ENCODE measurements around the gene CHMP4A. TPM values are rescaled to one million over a fixed set of nuclear protein-coding genes. Genes with fewer than 3 reads are reported as not detected.
A peak's percentile ranks its signal among the peaks of the same experiment; 100 is the strongest.

The CHMP4A gene
- total and polyA plus RNA-seq, 2 of the 13 experiments (the other 11 are each of a cell fraction or from before 2014, with no cell fraction given): 83.6 to 113 TPM

DNA sequence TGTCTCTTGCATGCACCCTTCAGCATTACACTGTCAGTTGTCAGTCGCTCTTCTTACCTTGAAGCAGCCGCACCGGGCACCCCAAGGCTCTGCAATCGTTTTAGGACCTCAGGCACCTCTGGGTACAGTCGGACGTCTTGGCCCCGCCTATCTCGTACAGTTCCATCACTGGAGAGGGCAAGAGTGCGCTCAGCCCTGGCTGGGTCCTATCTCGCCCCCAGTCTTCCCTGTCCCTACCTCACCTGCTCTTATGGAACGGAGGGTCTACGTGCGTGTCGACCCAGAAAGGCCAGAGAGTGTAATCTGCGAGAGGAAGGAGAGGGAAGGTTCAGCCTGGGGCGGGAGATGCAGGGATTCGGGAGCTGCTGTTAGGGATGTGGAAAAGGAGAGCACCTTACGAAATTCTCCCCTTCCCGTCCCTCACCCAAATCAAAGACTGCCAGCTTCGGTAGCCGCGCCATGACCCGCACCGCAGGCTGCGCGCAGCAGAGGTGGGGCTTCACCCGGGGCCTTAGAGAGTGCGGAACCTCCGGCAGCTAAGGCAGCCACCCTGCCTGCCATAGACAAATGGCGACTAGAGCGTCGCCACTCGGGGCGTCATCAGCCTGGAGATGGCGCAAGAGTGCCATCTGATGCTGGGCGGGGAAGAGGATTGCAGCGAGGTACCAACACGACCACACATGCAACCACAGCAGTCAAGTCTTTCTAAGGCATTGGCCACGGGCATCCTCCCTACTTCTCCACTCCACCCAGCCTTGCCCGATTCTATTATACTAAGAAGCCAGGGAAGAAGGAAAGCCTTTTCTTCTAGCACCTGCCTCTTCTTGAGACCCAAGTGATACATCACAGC, 2.4 kb upstream of the CHMP4A start, which contains the start of gene MDP1 (continued):
- TF ChIP-seq SNAPC5 (CRISPR knock-in tag; IDR thresholded peaks at IDR 0.05; ENCODE audit: borderline replicate concordance) (peak; percentile 96; the same call in 1 of the 2 replicates), ZSCAN22 (CRISPR knock-in tag; IDR thresholded peaks at IDR 0.05) (peak; percentile 64; the same call in 1 of the 2 replicates), PRMT3 (CRISPR knock-in tag; IDR thresholded peaks at IDR 0.05; ENCODE audit: borderline replicate concordance, low read depth) (no peak), ZNF20 (CRISPR knock-in tag; IDR thresholded peaks at IDR 0.05) (no peak), AKNA (CRISPR knock-in tag; IDR thresholded peaks at IDR 0.05; ENCODE audit: borderline replicate concordance) (no peak), ZNF747 (CRISPR knock-in tag; IDR thresholded peaks at IDR 0.05; ENCODE audit: borderline replicate concordance) (peak; percentile 90; the same call in 1 of the 2 replicates), MTA1 (CRISPR knock-in tag; IDR thresholded peaks at IDR 0.05; ENCODE audit: borderline replicate concordance) (peak; percentile 99), TBX3 (IDR thresholded peaks at IDR 0.05; ENCODE audit: borderline replicate concordance) (peak; percentile 57; the same call in 1 of the 2 replicates), ATAD3A (CRISPR knock-in tag; IDR thresholded peaks at IDR 0.05) (peak; percentile 73), HNRNPUL1 (IDR thresholded peaks at IDR 0.05; ENCODE audit: low read depth, low read length) (no peak), CHCHD3 (CRISPR knock-in tag; IDR thresholded peaks at IDR 0.05) (0 out of 2 replicates have a peak, but pooled peaks have one; percentile 31), ZNF460 (CRISPR knock-in tag; IDR thresholded peaks at IDR 0.05; ENCODE audit: borderline replicate concordance) (no peak), ZNF572 (CRISPR knock-in tag; IDR thresholded peaks at IDR 0.05) (0 out of 2 replicates have a peak, but pooled peaks have one; percentile 48), POLR2AphosphoS5 (IDR thresholded peaks at IDR 0.05; ENCODE audit: low read depth, low read length) (peak; percentile 92), DPF2 (CRISPR knock-in tag; IDR thresholded peaks at IDR 0.05; ENCODE audit: borderline replicate concordance, low read depth) (no peak), ZNF331 (CRISPR knock-in tag; IDR thresholded peaks at IDR 0.05) (peak; percentile 97), ARID4A (CRISPR knock-in tag; IDR thresholded peaks at IDR 0.05; ENCODE audit: borderline replicate concordance) (peak; percentile 98), ASH2L (IDR thresholded peaks at IDR 0.05; ENCODE audit: insufficient read length, low read depth, low read length) (peak; percentile 95)
- TF ChIP-seq, protein P1, sequence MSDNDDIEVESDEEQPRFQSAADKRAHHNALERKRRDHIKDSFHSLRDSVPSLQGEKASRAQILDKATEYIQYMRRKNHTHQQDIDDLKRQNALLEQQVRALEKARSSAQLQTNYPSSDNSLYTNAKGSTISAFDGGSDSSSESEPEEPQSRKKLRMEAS (IDR thresholded peaks at IDR 0.05): no peak

All from HepG2 (cell line).